Neural cell (in vitro differentiated cells): ENCODE results near the gene ACACA. TPM values are rescaled to one million over a fixed set of nuclear protein-coding genes. Genes with fewer than 3 reads are reported as not detected.

Experiments
- H2AFZ ChIP-seq: fragments of 200-600, 300-800 bp; sonication (generic), shearing (Covaris generic); 2 replicates; pipeline ENCODE4 v1.6.0; 2014; ENCODE audit warnings: low read depth, mild to moderate bottlenecking, antibody characterized with exemption, low read length, moderate library complexity
- H3F3A ChIP-seq: fragments of 200-600 bp; shearing (Covaris generic); 2 replicates; pipeline ENCODE4 v1.6.1; 2016; ENCODE audit warnings: mild to moderate bottlenecking, moderate library complexity, mixed read lengths, antibody characterized with exemption, low read length; ENCODE audit not compliant: insufficient read depth, poor library complexity, severe bottlenecking
- H3K27ac ChIP-seq: fragments of 200-600, 300-800 bp; sonication (generic), shearing (Covaris generic); 2 replicates; pipeline ENCODE4 v1.5.1; 2014; ENCODE audit warnings: mild to moderate bottlenecking, low read length, moderate library complexity
- H3K27me3 ChIP-seq: fragments of 300-800, 200-600 bp; sonication (generic), shearing (Covaris generic); 2 replicates; pipeline ENCODE4 v1.6.0; 2014; ENCODE audit warnings: mild to moderate bottlenecking, low read depth, low read length, moderate library complexity; ENCODE audit not compliant: insufficient read depth
- H3K36me3 ChIP-seq: fragments of 300-800, 200-600 bp; sonication (generic), shearing (Covaris generic); 2 replicates; pipeline ENCODE4 v1.5.1; 2014; ENCODE audit warnings: mild to moderate bottlenecking, antibody characterized with exemption, low read length, moderate library complexity; ENCODE audit not compliant: insufficient read depth
- H3K4me2 ChIP-seq: fragments of 300-800, 200-600 bp; sonication (generic), shearing (Covaris generic); 2 replicates; pipeline ENCODE4 v1.6.0; 2014; ENCODE audit warnings: mild to moderate bottlenecking, low read length
- H3K4me3 ChIP-seq: fragments of 300-800, 200-600 bp; sonication (generic), shearing (Covaris generic); 2 replicates; pipeline ENCODE4 v1.5.1; 2014; ENCODE audit warnings: mild to moderate bottlenecking, low read length, moderate library complexity
- H3K79me2 ChIP-seq: fragments of 200-600 bp; shearing (Covaris generic); replicated peaks from 2 replicates; pipeline ENCODE4 v1.6.0; 2014; ENCODE audit warnings: mild to moderate bottlenecking, low read length, moderate library complexity; ENCODE audit not compliant: insufficient read depth
- H3K9ac ChIP-seq: fragments of 300-800, 200-600 bp; sonication (generic), shearing (Covaris generic); 2 replicates; pipeline ENCODE4 v1.6.1; 2016; ENCODE audit warnings: mild to moderate bottlenecking, low read length, mixed read lengths
- H3K9me2 ChIP-seq: fragments of 200-600 bp; shearing (Covaris generic); 2 replicates; pipeline ENCODE4 v1.6.1; 2016; ENCODE audit warnings: mild to moderate bottlenecking, low read length, mixed read lengths; ENCODE audit not compliant: insufficient read depth
- H3K9me3 ChIP-seq: fragments of 200-600, 300-800 bp; sonication (generic), shearing (Covaris generic); 2 replicates; pipeline ENCODE4 v1.6.1; 2016; ENCODE audit warnings: mild to moderate bottlenecking, mixed run types, low read length, moderate library complexity, mixed read lengths
- H4K20me1 ChIP-seq: fragments of 200-600 bp; shearing (Covaris generic); 2 replicates; pipeline ENCODE4 v1.6.1; 2016; ENCODE audit warnings: mild to moderate bottlenecking, mixed run types; ENCODE audit not compliant: insufficient read depth
- EP300 ChIP-seq: fragments of 450-650 bp; conservative IDR thresholded peaks from 2 replicates; pipeline ENCODE4 v1.6.1; 2014; ENCODE audit warnings: antibody characterized with exemption, mild to moderate bottlenecking, moderate library complexity; ENCODE audit not compliant: poor library complexity, severe bottlenecking
- EZH2 ChIP-seq: fragments of 200-600, 300-800 bp; shearing (Covaris generic), sonication (generic); IDR thresholded peaks from 2 replicates; pipeline ENCODE4 v1.6.1; 2014; ENCODE audit warnings: antibody characterized with exemption, low read length, borderline replicate concordance, mild to moderate bottlenecking; ENCODE audit not compliant: insufficient read depth, poor library complexity, severe bottlenecking
- MXI1 ChIP-seq: fragments of 450-650 bp; conservative IDR thresholded peaks from 2 replicates; pipeline ENCODE4 v1.6.1; 2014; ENCODE audit warnings: antibody characterized with exemption, mild to moderate bottlenecking; ENCODE audit not compliant: poor library complexity, severe bottlenecking
- POLR2AphosphoS5 ChIP-seq: IDR thresholded peaks from 2 replicates; pipeline ENCODE4 v1.6.1; 2012
- RAD21 ChIP-seq: fragments of 450-650 bp; conservative IDR thresholded peaks from 2 replicates; pipeline ENCODE4 v1.6.1; 2014; ENCODE audit warnings: antibody characterized with exemption, mild to moderate bottlenecking, moderate library complexity
- SMC3 ChIP-seq: fragments of 450-650 bp; conservative IDR thresholded peaks from 2 replicates; pipeline ENCODE4 v1.6.1; 2014; ENCODE audit warnings: antibody characterized with exemption, mild to moderate bottlenecking, moderate library complexity; ENCODE audit not compliant: poor library complexity
- polyA plus RNA-seq: library from polyadenylated mRNA; depleted of rRNA; stranded (reverse); fragments of >200 nt; gene quantifications from 2 replicates; pipeline ENCODE4 v1.2.3, GENCODE V29; 2014
- TF ChIP-seq, protein P1 (sequence below): fragments of 450-650 bp; IDR thresholded peaks from 2 replicates; pipeline ENCODE4 v1.5.1; 2014; ENCODE audit warnings: antibody characterized with exemption, mild to moderate bottlenecking, moderate library complexity; ENCODE audit not compliant: poor library complexity, severe bottlenecking
- TF ChIP-seq, protein P2 (sequence below): IDR thresholded peaks from 2 replicates; pipeline ENCODE4 v1.6.1; 2012; ENCODE audit warnings: borderline replicate concordance

Gene ACACA
- polyA plus RNA-seq, 1 donor from 2014 or later, result 38.4 TPM

DNA sequence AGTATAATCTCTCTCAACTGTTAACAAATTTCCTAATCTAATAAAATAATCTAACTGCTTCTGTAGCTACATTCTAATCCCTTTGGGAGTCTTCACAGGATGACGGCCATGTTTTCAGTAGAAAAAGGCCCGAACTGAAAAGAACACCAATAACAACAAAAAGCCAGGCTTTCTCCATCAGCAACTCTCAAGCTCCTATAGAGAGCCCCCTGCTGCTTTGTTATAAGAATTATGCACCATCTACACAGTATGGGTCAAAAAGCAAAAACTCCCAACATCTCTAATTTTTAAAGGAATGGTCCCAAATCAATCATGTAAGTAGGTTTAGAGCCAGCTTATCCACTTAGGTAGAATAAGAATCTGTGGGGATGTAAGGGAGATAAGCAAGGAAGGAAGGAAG lies 194.5 kb downstream of the ACACA start:
- Histone ChIP-seq H3K36me3 (no peaks in the 10 kb centered on the region), H2AFZ (no peak overlapping the region), H3K9ac (no peak overlapping the region), H3K9me3 (no peaks in the 10 kb centered on the region), H3K79me2 (no peaks in the 10 kb centered on the region), H3K27ac (no peak overlapping the region), H3K4me3 (no peak overlapping the region), H3F3A (no peaks in the 10 kb centered on the region), H4K20me1 (no peaks in the 10 kb centered on the region), H3K27me3 (no peaks in the 10 kb centered on the region), H3K4me2 (no peak overlapping the region), H3K9me2 (no peaks in the 10 kb centered on the region)
- TF ChIP-seq, protein P1, sequence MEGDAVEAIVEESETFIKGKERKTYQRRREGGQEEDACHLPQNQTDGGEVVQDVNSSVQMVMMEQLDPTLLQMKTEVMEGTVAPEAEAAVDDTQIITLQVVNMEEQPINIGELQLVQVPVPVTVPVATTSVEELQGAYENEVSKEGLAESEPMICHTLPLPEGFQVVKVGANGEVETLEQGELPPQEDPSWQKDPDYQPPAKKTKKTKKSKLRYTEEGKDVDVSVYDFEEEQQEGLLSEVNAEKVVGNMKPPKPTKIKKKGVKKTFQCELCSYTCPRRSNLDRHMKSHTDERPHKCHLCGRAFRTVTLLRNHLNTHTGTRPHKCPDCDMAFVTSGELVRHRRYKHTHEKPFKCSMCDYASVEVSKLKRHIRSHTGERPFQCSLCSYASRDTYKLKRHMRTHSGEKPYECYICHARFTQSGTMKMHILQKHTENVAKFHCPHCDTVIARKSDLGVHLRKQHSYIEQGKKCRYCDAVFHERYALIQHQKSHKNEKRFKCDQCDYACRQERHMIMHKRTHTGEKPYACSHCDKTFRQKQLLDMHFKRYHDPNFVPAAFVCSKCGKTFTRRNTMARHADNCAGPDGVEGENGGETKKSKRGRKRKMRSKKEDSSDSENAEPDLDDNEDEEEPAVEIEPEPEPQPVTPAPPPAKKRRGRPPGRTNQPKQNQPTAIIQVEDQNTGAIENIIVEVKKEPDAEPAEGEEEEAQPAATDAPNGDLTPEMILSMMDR, result peak; percentile 34
- TF ChIP-seq EZH2, result no peak

DNA sequence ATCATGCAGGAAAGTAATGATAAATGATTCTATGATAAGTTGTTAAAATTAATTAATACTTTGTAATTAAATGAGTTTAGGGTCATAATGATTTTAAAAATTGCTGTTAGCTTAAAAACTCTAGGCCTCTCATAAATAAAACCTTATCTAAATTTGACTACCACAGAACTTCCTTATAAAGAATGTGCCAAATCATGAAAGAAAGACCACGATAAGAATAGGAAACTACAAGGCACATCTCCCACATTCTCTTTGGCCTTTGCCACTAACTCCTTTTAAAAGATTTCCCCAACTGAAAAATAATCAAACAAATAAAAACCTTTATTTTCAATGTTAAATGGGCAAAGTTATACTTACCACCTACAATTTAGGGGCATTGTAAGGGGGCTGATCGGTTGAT lies 195.5 kb downstream of the ACACA start:
- Histone ChIP-seq H3K36me3 (no peaks in the 10 kb centered on the region), H2AFZ (no peak overlapping the region), H3K4me2 (no peak overlapping the region), H3K9me3 (no peaks in the 10 kb centered on the region), H3K27ac (no peak overlapping the region), H3K4me3 (no peak overlapping the region), H3K9me2 (no peaks in the 10 kb centered on the region), H3K27me3 (no peaks in the 10 kb centered on the region), H3K9ac (no peak overlapping the region), H4K20me1 (no peaks in the 10 kb centered on the region), H3F3A (no peaks in the 10 kb centered on the region), H3K79me2 (no peaks in the 10 kb centered on the region)
- TF ChIP-seq EP300, result no peak
- TF ChIP-seq, protein P1, result no peak
- no peak for TF ChIP-seq POLR2AphosphoS5
- TF ChIP-seq RAD21, result no peak
- TF ChIP-seq, protein P2, sequence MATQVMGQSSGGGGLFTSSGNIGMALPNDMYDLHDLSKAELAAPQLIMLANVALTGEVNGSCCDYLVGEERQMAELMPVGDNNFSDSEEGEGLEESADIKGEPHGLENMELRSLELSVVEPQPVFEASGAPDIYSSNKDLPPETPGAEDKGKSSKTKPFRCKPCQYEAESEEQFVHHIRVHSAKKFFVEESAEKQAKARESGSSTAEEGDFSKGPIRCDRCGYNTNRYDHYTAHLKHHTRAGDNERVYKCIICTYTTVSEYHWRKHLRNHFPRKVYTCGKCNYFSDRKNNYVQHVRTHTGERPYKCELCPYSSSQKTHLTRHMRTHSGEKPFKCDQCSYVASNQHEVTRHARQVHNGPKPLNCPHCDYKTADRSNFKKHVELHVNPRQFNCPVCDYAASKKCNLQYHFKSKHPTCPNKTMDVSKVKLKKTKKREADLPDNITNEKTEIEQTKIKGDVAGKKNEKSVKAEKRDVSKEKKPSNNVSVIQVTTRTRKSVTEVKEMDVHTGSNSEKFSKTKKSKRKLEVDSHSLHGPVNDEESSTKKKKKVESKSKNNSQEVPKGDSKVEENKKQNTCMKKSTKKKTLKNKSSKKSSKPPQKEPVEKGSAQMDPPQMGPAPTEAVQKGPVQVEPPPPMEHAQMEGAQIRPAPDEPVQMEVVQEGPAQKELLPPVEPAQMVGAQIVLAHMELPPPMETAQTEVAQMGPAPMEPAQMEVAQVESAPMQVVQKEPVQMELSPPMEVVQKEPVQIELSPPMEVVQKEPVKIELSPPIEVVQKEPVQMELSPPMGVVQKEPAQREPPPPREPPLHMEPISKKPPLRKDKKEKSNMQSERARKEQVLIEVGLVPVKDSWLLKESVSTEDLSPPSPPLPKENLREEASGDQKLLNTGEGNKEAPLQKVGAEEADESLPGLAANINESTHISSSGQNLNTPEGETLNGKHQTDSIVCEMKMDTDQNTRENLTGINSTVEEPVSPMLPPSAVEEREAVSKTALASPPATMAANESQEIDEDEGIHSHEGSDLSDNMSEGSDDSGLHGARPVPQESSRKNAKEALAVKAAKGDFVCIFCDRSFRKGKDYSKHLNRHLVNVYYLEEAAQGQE, result no peak
- no peak for TF ChIP-seq MXI1
- no peak for TF ChIP-seq EZH2
- TF ChIP-seq SMC3, result no peak
